NCI-H748 (cell line): ENCODE data around the gene FOXN3.

Experiments used
- DNase-seq: peaks from one replicate; lab custom pipeline; 2025; ENCODE audit not compliant: unreplicated experiment; lab: John Stamatoyannopoulos, UW

The FOXN3 gene

DNA sequence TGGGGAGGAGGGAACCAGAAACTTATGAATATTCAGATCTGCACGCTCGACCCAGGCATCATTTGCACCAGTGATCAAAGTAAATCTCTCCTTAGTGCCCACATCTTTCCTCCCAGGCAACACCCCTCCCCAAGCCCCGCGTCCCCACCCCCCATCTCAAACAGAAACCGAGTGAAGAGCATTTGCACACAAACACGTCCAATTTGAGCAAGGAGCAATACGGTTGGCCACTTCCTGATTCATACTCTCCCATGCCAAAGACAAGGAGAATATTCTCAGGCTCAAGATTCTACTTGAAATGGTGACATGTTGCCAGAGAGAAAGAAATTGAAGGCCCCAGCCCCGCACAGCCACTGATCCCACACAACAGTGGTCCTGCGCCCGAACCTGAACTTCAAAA is 7.1 kb downstream of the FOXN3 start:
- no peak for DNase-seq

DNA sequence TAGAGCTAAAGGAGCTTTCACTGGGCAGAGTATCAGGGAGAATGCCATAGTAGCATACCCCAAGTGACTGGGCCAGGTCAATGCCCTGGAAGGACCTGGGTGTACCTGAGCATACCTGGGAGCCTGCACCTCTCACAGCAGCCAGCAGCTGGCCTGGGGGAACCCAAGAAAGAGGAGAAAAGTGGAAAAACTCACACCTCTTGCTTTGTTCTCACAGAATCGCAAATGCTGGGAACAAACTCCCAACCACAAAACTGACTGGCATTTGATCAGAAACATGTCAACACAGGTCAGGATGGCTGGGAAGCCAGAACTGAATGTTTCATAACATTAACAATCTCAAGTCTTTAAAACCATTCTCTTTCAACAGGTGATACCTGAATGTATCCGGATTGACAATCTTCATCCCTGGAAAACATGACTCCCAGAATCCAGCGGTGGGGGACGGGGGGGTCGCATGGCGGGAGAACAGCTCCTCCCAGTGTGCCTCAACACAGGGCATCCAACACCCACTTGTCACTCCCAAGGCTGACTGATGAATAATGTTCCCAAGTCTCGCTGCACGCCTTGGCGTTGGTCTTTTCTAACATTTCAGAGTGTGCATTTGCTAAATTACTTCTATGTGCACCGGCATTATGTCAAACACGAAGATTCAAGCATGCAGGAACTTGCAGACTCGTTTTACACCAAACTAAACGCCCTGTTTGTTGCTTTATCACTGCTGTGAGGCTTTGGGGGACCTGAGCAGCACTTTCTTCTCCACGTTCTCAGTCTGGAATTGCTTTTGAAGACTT is 7.9 kb downstream of the FOXN3 start:
- no peak for DNase-seq

DNA sequence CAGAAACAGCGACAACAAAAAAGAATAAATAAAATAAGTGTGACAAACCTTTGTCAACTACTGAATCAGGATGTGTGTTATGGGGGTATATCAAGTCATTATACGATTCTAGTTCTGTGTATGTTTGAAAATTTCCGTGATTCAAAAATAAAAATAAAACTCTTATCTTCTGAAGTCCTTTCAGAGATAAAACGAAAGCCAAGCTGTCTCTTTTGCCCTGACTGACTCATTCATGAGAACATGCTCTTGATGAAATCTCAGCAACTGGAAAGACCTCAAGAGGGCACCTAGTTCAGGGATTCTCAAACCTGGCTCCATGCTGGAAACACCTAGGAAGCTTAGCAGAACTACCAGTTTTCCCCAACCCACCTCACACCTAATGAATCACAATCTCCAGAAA is 9.2 kb downstream of the FOXN3 start:
- DNase-seq, result no peak

- no peak for DNase-seq
Measured at GRCh38 chr14:89406941-89407340, 10.1 kb downstream of the FOXN3 start.

DNA sequence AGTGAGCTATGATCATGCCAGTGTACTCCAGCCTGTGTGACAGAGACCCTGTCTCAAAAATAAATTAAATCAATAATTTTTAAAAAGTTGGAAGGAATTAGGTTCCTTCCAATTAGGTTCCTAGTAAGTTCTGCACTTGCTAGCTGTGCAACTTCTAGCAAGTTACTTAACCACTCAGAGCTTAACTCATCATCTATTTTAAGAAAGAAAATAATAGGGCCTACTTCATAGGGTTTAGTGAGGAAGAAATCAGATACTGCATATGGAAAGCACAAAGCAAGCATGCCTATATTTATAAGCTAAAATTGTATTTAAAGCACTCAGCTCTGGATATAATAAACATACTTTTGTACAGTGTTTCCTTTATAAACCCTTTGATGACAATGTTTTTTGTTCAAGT is 10.7 kb downstream of the FOXN3 start:
- DNase-seq, result no peak

DNA sequence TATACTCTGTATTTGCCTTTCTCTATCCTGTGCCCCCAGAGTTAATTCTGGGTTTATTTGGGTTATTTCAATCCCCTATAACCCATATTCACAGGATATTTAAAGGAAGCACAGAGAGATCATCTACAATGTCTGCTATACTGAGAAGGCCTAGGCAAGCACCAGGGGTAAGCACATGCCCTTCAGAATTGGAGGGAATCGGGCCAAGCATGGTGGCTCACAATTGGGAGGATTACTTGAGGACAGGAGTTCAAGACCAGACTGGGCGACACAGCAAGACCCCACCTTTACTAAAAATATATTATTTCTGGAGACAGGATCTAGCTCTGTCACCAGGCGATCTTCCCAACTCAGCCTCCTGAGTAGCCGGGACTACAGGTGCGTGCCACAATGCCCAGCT is 11.3 kb downstream of the FOXN3 start:
- DNase-seq, result no peak

GRCh38 chr14:89402363-89402762 is 14.7 kb downstream of the FOXN3 start:
- no peak for DNase-seq

DNA sequence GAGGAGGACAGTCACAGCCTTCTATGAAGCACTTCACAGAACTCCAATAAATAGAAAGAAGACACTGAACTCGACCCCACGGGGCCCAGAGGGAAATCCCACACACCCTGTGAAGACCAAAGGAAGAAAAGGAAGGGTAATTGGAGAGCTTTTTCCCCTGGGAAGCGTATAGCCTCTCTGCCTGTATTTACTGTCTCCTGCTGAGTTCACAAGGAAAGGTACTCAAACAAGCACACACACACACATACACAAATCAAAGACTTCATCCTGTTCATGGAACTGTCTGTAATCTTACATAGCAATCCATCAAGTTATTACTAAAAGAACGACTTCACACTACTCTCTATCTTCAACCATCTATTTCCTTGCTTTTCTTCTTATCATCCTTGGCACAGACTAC is 15.3 kb downstream of the FOXN3 start:
- DNase-seq, result peak; percentile 30

GRCh38 chr14:89401241-89401640 is 15.8 kb downstream of the FOXN3 start:
- DNase-seq, result no peak

DNA sequence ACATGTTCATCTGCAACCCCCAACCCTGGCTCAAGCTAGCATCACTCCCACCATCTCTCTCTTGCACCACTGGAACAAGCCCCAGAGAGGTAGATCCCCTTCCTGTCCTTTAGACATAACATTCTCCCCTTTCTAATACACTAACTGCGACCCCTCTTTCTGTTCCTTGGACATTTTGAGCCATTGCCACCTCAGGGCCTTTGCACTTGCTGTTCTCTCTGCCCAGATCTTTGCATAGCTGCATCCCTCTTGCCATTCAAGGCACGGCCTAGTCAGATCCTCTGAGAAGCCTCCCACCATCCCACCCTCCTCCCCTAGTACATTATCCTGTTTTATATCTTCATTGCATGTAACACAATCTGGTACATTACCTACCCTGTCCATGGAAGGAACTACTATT is 16.5 kb downstream of the FOXN3 start:
- no peak for DNase-seq

- peak; percentile 98 for DNase-seq
Measured at GRCh38 chr14:89399594-89400068, 17.4 kb downstream of the FOXN3 start.

GRCh38 chr14:89399157-89399556 is 17.9 kb downstream of the FOXN3 start:
- no peak for DNase-seq

DNA sequence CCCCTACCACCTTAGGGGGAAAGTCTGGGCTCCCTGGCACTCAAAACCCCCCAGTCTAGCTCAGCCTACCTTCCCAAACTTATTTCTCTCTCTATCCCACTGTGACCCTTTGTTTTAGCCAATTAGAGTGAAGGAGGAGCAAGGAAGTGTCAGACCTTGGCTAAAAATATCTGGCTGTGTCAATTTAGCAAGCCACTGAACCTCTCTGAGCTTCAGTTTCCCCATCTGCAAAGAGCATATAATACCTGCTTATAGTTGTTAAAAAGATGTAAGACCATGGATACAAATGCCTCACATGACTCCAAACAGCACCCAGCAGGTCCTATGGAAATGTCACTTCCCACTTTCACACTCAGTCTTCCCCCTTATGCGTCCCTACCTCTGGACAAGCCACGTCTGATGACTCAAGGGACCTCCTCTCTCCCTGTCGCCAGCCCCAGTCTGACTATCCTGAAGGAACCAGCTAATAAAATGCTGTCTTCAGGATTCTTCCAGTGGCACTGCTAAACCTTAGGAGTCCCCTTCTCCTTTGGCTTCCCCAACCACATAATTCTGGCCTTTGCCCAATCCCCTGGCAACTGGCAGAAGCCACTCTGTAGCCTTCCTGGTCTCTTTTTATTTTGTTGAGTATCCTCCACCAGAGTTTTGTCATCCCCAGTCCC is 19.3 kb downstream of the FOXN3 start:
- no peak for DNase-seq

- no peak for DNase-seq
Measured at GRCh38 chr14:89394972-89395371, 22.1 kb downstream of the FOXN3 start.

- DNase-seq, result no peak
Measured at GRCh38 chr14:89393222-89393745, 23.7 kb downstream of the FOXN3 start.

DNA sequence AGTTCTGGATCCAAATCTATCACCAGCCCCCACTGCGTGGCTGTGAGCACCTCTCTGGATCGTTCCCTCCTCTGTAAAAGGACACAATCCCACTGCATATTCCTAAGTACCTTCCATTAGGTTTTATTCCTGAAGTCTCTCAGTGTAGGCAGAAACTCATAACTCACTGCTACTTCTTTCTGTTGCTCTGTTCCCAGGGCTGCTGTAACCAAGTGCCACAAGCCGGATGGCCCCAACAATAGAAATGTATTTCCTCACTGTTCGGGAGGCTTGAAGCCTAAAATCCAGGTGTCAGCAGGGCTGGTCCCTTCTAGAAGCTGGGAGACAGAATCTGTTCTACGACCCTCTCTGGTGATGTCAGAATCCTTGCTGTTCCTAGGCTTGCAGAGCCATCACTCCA is 24.9 kb downstream of the FOXN3 start:
- no peak for DNase-seq

DNA sequence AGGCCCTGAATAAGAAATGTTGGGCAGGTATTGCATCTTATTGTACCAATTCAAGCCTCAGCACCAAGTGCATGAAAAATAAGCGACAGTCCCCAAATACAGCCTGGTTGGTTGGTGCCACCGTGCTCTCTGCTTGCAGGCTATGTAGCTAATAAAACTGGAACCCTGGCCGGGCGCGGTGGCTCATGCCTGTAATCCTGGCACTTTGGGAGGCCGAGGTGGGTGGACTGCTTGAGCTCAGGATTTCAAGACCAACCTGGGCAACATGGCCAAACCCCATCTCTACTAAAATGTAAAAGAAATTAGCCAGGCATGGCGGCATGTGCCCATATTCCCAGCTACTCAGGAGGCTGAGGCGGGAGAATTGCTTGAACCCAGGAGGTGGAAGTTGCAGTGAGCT is 25.5 kb downstream of the FOXN3 start:
- no peak for DNase-seq

GRCh38 chr14:89391123-89391522 is 25.9 kb downstream of the FOXN3 start:
- no peak for DNase-seq

GRCh38 chr14:89388853-89389252 is 28.2 kb downstream of the FOXN3 start:
- DNase-seq, result no peak

- DNase-seq, result no peak
Measured at GRCh38 chr14:89387922-89388685, 28.9 kb downstream of the FOXN3 start.

GRCh38 chr14:89386212-89386886 is 30.7 kb downstream of the FOXN3 start:
- no peak for DNase-seq
